Measurements from ENCODE around the gene RABGGTB. TPM values are rescaled to one million over a fixed set of nuclear protein-coding genes. Genes with fewer than 3 reads are reported as not detected.
"Not testable (repeated sequence)": the region's sequence is repeated elsewhere in the genome, so short reads cannot be mapped to it uniquely, and the experiment has no call there.

RABGGTB gene
- total and polyA plus RNA-seq, 2 experiments from 2014 or later: 77.1 to 162 TPM

DNA sequence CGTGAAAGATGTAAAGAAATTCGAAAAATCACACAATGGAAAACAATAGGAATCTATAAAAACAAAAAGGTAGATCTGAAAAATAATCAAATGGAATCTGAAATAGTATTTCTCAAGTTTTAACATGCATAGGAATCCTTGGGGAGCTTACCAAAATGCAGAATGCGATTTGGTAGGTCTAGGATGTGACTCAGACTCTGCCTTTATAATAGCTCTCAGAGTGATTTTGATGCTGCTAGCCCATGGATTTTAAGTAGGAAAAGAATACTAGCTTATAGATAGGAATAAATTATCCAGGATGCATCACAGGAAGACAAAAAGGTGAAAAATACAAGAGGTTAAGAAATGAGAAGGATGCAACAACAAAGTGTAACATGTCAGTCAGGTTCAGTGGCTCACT is 14.1 kb upstream of the RABGGTB start:
- Histone ChIP-seq H3K9me2 (ENCODE audit: insufficient read depth) (no peaks in the 10 kb centered on the region), H2AFZ (no peak overlapping the region), H3K4me2 (no peak overlapping the region), H3K79me2 (replicated peaks; ENCODE audit: insufficient read depth) (no peaks in the 10 kb centered on the region), H3F3A (replicated peaks; ENCODE audit: low read depth) (no peaks in the 10 kb centered on the region), H3K27ac (ENCODE audit: low read depth) (no peak overlapping the region), H4K20me1 (replicated peaks; ENCODE audit: insufficient read depth) (no peaks in the 10 kb centered on the region), H3K4me3 (no peak overlapping the region), H3K4me1 (ENCODE audit: insufficient read depth) (peaks cover 4% of the 10 kb centered on the region; the same call in 1 of the 2 replicates), H3K27me3 (ENCODE audit: insufficient read depth) (no peaks in the 10 kb centered on the region), H3K36me3 (ENCODE audit: insufficient read depth) (no peaks in the 10 kb centered on the region)
- TF ChIP-seq, protein P1, sequence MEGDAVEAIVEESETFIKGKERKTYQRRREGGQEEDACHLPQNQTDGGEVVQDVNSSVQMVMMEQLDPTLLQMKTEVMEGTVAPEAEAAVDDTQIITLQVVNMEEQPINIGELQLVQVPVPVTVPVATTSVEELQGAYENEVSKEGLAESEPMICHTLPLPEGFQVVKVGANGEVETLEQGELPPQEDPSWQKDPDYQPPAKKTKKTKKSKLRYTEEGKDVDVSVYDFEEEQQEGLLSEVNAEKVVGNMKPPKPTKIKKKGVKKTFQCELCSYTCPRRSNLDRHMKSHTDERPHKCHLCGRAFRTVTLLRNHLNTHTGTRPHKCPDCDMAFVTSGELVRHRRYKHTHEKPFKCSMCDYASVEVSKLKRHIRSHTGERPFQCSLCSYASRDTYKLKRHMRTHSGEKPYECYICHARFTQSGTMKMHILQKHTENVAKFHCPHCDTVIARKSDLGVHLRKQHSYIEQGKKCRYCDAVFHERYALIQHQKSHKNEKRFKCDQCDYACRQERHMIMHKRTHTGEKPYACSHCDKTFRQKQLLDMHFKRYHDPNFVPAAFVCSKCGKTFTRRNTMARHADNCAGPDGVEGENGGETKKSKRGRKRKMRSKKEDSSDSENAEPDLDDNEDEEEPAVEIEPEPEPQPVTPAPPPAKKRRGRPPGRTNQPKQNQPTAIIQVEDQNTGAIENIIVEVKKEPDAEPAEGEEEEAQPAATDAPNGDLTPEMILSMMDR (conservative IDR thresholded peaks at IDR 0.05; ENCODE audit: low read depth in 2 of 2): no peak
- no peak for TF ChIP-seq NANOG (IDR thresholded peaks at IDR 0.05; ENCODE audit: borderline replicate concordance)
- TF ChIP-seq POLR2AphosphoS5 (IDR thresholded peaks at IDR 0.05; ENCODE audit: low read depth): no peak
- TF ChIP-seq, protein P2, sequence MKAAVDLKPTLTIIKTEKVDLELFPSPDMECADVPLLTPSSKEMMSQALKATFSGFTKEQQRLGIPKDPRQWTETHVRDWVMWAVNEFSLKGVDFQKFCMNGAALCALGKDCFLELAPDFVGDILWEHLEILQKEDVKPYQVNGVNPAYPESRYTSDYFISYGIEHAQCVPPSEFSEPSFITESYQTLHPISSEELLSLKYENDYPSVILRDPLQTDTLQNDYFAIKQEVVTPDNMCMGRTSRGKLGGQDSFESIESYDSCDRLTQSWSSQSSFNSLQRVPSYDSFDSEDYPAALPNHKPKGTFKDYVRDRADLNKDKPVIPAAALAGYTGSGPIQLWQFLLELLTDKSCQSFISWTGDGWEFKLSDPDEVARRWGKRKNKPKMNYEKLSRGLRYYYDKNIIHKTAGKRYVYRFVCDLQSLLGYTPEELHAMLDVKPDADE (IDR thresholded peaks at IDR 0.05): no peak
- no peak for TF ChIP-seq JUNB (IDR thresholded peaks at IDR 0.05; ENCODE audit: unreplicated experiment)
- no peak for TF ChIP-seq ZNF114 (CRISPR knock-in tag; IDR thresholded peaks at IDR 0.05)
- TF ChIP-seq, protein P3, sequence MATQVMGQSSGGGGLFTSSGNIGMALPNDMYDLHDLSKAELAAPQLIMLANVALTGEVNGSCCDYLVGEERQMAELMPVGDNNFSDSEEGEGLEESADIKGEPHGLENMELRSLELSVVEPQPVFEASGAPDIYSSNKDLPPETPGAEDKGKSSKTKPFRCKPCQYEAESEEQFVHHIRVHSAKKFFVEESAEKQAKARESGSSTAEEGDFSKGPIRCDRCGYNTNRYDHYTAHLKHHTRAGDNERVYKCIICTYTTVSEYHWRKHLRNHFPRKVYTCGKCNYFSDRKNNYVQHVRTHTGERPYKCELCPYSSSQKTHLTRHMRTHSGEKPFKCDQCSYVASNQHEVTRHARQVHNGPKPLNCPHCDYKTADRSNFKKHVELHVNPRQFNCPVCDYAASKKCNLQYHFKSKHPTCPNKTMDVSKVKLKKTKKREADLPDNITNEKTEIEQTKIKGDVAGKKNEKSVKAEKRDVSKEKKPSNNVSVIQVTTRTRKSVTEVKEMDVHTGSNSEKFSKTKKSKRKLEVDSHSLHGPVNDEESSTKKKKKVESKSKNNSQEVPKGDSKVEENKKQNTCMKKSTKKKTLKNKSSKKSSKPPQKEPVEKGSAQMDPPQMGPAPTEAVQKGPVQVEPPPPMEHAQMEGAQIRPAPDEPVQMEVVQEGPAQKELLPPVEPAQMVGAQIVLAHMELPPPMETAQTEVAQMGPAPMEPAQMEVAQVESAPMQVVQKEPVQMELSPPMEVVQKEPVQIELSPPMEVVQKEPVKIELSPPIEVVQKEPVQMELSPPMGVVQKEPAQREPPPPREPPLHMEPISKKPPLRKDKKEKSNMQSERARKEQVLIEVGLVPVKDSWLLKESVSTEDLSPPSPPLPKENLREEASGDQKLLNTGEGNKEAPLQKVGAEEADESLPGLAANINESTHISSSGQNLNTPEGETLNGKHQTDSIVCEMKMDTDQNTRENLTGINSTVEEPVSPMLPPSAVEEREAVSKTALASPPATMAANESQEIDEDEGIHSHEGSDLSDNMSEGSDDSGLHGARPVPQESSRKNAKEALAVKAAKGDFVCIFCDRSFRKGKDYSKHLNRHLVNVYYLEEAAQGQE (IDR thresholded peaks at IDR 0.05; ENCODE audit: unreplicated experiment): no peak
- TF ChIP-seq CREB1 (CRISPR knock-in tag; IDR thresholded peaks at IDR 0.05; ENCODE audit: low read depth): no peak
- no peak for TF ChIP-seq EZH2phosphoT487 (IDR thresholded peaks at IDR 0.05; ENCODE audit: unreplicated experiment)
- TF ChIP-seq, protein P4, sequence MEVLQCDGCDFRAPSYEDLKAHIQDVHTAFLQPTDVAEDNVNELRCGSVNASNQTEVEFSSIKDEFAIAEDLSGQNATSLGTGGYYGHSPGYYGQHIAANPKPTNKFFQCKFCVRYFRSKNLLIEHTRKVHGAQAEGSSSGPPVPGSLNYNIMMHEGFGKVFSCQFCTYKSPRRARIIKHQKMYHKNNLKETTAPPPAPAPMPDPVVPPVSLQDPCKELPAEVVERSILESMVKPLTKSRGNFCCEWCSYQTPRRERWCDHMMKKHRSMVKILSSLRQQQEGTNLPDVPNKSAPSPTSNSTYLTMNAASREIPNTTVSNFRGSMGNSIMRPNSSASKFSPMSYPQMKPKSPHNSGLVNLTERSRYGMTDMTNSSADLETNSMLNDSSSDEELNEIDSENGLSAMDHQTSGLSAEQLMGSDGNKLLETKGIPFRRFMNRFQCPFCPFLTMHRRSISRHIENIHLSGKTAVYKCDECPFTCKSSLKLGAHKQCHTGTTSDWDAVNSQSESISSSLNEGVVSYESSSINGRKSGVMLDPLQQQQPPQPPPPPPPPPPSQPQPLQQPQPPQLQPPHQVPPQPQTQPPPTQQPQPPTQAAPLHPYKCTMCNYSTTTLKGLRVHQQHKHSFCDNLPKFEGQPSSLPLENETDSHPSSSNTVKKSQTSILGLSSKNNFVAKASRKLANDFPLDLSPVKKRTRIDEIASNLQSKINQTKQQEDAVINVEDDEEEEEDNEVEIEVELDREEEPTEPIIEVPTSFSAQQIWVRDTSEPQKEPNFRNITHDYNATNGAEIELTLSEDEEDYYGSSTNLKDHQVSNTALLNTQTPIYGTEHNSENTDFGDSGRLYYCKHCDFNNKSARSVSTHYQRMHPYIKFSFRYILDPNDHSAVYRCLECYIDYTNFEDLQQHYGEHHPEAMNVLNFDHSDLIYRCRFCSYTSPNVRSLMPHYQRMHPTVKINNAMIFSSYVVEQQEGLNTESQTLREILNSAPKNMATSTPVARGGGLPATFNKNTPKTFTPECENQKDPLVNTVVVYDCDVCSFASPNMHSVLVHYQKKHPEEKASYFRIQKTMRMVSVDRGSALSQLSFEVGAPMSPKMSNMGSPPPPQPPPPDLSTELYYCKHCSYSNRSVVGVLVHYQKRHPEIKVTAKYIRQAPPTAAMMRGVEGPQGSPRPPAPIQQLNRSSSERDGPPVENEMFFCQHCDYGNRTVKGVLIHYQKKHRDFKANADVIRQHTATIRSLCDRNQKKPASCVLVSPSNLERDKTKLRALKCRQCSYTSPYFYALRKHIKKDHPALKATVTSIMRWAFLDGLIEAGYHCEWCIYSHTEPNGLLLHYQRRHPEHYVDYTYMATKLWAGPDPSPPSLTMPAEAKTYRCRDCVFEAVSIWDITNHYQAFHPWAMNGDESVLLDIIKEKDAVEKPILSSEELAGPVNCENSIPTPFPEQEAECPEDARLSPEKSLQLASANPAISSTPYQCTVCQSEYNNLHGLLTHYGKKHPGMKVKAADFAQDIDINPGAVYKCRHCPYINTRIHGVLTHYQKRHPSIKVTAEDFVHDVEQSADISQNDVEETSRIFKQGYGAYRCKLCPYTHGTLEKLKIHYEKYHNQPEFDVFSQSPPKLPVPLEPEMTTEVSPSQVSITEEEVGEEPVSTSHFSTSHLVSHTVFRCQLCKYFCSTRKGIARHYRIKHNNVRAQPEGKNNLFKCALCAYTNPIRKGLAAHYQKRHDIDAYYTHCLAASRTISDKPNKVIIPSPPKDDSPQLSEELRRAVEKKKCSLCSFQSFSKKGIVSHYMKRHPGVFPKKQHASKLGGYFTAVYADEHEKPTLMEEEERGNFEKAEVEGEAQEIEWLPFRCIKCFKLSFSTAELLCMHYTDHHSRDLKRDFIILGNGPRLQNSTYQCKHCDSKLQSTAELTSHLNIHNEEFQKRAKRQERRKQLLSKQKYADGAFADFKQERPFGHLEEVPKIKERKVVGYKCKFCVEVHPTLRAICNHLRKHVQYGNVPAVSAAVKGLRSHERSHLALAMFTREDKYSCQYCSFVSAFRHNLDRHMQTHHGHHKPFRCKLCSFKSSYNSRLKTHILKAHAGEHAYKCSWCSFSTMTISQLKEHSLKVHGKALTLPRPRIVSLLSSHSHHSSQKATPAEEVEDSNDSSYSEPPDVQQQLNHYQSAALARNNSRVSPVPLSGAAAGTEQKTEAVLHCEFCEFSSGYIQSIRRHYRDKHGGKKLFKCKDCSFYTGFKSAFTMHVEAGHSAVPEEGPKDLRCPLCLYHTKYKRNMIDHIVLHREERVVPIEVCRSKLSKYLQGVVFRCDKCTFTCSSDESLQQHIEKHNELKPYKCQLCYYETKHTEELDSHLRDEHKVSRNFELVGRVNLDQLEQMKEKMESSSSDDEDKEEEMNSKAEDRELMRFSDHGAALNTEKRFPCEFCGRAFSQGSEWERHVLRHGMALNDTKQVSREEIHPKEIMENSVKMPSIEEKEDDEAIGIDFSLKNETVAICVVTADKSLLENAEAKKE (CRISPR knock-in tag; IDR thresholded peaks at IDR 0.05): no peak
- no peaks in the 10 kb centered on the region for H3K27me3 Mint-ChIP-seq (ENCODE audit: insufficient read depth, low read depth, poor library complexity)
- H3K36me3 Mint-ChIP-seq (ENCODE audit: low read depth): 0 out of 3 replicates have a peak, but pooled peaks cover 3% of the 10 kb centered on the region
- no peak for ATAC-seq
- no peak overlapping the region for H3K27ac Mint-ChIP-seq
- H3K9me3 Mint-ChIP-seq: peaks cover 9% of the 10 kb centered on the region
- DNase-seq (ENCODE audit: low spot score): no peak
- no peak overlapping the region for H3K4me3 Mint-ChIP-seq
- peaks cover 18% of the 10 kb centered on the region; the same call in 2 of the 3 replicates for H3K4me1 Mint-ChIP-seq

DNA sequence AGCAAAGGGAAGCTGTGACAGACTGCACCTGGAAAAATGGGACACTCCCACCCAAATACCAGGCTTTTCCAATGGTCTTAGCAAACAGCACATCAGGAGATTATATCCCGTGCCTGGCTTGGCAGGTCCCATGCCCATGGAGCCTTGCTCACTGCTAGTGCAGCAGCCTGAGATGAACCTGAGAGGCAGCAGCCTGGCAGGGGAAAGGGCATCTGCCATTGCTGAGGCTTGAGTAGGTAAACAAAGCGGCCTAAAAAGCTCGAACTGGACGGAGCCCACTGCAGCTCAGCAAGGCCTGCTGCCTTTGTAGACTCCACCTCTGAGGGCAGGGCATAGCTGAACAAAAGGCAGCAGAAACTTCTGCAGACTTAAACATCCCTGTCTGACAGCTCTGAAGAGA is 8.2 kb upstream of the RABGGTB start:
- not testable (repeated sequence) for H3K4me3 ChIP-seq; H3K4me3 Mint-ChIP-seq; H3K79me2 ChIP-seq (replicated peaks; ENCODE audit: insufficient read depth); ATAC-seq; H3K27me3 ChIP-seq (ENCODE audit: insufficient read depth); H3K4me1 ChIP-seq (ENCODE audit: insufficient read depth); DNase-seq (ENCODE audit: low spot score); H3K27ac ChIP-seq (ENCODE audit: low read depth); H3K4me1 Mint-ChIP-seq; H3K4me2 ChIP-seq; H3K27me3 Mint-ChIP-seq (ENCODE audit: insufficient read depth, low read depth, poor library complexity); H3F3A ChIP-seq (replicated peaks; ENCODE audit: low read depth); H3K27ac Mint-ChIP-seq; H3K36me3 Mint-ChIP-seq (ENCODE audit: low read depth); H3K36me3 ChIP-seq (ENCODE audit: insufficient read depth); H3K9me2 ChIP-seq (ENCODE audit: insufficient read depth); H2AFZ ChIP-seq; H4K20me1 ChIP-seq (replicated peaks; ENCODE audit: insufficient read depth)
- peaks cover 22% of the 10 kb centered on the region for H3K9me3 Mint-ChIP-seq

All from GM23338 (cell line).